ENCODE data around the gene CPN2.
A peak's percentile ranks its signal among the peaks of the same experiment; 100 is the strongest.

The CPN2 gene

DNA sequence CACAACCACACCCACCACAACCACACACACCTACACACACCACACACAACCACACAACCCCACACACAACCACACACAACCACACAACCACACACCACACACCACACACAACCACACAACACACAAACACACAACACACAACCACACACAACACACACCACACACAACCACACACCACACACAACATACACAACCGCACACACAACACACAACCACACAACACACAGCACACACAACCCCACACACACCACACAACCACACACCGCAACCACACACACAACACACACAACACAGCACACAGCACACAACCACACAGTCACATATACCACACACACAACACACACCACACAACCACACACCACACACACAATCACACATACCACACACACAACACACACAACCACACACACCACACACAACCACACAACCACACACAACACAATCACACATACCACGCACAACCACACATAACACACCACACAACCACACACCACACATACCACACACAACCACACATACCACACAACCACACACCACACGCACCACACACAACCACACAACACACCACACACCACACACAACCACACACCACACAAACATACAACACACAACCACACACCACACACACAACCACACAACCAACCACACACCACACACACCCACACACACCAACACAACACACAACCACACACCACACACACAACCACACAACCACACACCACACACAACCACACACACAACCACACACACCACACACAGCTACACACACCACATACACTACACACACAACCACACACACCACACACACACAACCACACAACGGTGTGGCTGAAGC, 23.7 kb downstream of the CPN2 start:
- DNase-seq (ENCODE audit: low read depth), result no peak

DNA sequence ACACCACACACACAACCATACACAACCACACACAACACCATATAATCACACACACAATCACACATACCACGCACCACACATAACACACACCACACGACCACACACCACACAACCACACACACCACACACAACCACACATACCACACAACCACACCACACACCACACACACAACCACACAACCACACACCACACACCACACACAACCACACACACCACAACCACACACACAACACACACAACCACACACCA, 24.2 kb downstream of the CPN2 start:
- no peak for DNase-seq (ENCODE audit: low read depth)

DNA sequence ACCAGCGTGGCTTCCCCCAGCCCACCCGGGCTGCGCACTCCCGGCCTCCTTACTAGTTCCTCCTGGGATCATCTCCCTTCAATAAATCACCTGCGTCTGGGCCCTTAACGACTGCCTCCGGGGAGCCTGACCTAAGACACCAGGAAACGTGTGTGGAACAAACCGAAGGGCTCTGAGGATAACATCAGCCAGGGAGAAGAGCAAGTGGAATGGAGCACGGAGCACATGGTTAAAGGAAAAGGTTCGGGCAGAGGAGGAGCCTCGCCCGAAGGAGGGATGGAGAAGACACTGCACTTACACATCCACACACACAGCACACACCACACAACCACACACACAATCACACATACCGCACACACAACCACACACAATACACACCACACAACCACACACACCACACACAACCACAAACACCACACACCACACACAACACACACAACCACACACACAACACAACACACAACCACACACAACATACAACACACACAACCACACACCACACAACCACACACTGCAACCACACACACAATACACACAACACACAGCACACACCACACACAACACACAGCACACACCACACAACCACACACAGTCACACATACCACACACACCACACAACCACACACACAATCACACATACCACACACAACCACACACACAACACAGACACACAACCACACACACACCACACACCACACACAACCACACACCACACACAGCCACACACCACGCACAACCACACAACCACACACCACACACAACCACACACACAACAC, 24.7 kb downstream of the CPN2 start:
- no peak for DNase-seq (ENCODE audit: low read depth)

DNA sequence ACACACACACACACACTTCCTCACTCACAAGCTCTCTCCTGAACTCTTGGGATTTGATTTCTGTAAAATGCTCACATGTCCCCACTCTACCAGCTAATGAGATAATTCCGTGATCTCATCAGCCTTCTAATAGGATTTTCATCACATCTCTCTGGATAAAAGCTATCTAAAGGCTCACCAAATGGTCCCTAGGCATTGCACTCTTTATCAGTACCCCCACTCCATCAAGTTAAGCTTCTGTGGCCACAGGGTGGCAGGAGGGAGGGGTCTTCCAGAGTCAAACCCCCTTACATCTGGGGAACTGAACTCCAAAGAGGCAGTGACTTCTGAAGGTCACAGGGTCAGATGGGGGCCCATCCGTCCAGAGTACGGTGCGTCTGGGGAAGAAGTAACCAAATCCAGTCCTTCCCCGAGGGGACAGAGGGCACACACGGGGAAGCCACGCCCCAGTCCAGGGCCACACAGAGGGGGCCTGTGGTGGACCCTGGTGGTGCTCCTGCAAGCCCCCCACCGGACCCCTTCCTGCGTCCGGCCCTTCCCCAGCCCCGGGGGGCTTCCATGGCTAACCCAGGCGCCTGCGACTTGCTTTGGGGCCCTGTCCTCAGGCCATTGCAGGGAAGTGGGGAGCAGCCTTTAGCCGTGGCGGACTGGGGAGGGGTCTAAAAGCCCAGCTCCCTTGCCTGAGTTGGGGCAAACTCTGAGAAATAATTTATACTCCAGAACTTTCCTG, 25.5 kb downstream of the CPN2 start:
- no peak for DNase-seq (ENCODE audit: low read depth)

DNA sequence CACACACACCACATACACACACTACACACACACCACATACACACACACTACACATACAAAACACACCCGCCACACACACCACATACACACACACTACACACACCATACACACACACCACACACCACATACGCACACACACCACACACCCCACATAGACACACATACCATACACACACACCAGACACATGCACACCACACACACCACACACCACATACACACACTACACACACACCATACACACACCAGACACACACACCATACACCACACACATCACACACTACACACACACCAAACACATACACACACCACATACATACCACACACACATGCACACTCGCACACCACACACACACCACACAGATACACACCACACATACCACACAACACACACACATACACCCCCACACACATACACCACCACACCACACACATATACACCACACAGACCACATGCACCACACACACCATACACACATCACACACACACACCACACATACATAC, 26.3 kb downstream of the CPN2 start:
- DNase-seq (ENCODE audit: low read depth), result no peak

DNA sequence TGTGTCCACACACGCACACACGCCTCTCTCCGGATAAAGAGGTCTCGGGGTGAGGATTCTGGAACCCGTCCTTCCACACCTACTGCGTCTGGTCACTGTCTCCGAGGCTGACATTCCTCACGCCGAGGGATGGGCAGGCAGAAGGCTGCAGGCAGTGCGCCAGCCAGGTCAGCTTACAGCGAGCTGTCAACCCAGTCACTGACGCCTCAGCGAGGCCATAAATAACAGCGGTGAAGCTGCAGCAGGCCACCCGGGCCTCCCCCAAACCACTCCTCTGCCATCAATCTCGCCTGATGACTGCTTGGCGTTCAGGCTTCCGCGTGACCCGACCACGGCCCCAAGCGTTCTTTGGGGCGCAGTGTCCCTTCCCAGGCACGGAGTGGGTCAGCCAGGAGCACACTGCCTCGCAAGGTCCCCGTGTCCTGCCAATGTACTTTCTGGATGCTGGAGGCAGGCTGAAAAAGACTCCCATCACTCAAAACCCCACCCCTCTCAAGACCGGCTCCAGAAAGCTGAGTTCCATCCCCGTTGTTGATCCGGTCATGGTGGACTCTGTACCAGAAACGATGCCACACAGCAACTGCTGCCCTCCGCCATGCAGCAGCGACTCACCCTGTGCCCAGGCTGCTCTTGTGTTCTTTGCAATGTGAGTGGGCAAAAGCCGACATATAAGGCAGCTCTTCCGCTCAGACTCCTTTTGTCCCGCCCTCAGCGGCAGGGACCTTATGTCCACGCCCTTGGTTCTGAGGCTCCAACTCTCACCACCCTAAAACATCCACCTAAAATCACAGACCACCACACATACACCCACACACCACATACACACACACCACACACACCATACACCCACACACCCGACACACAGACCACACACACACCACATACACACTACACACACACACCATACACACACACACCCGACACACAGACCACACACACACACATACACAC, 27.1 kb downstream of the CPN2 start:
- no peak for DNase-seq (ENCODE audit: low read depth)

DNA sequence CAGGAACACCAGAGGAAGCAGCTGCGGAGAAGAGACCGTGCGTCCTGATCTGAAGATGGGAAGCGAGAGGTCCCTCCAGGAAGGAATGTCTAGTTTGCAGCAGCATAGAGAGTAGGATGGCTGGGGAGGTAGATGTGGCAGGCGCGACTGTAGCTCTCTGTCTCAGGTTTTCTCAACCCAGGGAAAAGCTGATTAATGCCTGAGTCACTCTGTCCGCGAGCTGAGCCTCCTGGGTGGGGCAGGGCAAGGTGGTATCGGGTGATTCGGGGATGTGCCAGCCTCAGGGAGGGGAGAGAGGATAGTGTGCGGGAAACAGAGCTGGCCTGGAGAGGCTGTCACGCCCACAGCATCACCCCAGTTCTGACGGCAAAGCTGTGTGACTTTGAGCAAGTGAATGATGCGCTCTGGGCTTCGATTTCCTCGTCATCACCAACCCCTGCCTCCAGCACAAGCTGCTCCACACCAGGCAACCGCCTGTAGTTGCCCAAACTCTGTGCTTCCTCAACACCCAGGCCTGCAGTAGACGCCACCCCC, 28.4 kb downstream of the CPN2 start:
- DNase-seq (ENCODE audit: low read depth), result no peak

DNA sequence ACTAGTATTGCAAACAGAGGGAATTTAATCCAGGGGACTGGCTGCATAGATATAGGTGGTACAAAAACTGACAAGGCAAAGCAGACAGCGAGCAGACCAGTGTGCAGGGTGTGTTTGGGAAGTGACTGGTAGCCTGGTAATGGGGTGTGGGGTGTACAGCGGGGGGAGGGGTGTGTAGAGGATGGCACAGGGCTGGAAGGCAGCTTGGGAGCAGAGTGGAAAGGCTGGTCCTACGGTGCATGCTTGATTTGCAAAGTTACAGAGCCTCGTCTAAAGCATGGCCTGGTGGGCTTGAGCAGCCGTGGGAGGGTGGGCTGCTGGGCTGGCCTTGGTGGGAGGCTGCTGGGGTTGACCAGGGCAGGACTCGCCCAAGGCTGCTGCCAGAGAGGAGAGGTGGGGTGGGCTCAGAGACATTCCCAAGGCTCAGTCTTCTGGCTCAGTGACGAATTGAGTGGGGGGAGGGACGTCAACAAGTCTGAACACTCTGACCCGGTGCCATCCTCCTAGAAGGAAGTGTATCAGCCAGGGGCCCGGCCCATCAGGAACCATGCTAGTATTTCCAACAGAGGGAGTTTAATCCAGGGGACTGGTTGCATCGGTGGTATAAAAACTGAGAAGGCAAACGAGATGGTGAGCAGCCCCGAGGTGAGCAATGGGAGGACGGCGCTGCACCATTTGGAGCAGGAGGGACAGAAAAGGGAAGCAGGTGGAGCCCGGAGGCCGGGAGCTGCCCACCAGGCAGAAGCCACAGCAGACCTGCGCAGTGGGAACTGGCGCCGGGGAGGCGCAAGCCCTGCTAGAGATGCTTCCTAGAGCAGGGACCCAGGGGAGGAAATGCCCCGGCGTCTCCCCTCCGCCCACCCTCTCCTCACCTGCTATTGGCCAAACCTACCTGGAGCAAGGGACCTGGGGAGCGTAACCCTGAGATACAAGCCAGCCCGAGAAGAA, 29.2 kb downstream of the CPN2 start:
- no peak for DNase-seq (ENCODE audit: low read depth)

DNA sequence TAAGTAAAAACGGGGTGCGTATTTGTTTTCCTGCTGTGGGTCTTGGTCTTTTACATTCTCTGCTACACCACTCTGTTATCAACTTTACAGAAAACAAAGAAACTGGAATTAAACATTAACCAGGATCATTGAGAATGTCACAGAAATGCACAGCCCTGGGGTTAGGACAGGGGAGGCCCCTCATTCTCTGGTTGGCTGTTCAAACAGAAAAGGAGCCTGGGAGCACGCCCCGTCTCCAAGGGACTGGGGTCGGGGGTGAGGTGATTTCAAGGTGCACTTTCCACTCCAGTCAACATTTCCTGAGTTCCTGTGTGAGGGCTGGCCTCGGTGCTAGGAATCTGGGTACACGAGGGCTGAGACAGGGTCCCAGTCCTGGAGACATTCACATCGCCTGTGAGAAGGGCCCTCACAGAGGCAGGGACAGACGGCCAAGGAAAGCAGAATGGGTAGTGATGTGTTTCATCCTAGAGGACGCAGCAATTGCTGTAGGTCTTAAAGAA, 30.3 kb downstream of the CPN2 start:
- DNase-seq (ENCODE audit: low read depth), result no peak

DNA sequence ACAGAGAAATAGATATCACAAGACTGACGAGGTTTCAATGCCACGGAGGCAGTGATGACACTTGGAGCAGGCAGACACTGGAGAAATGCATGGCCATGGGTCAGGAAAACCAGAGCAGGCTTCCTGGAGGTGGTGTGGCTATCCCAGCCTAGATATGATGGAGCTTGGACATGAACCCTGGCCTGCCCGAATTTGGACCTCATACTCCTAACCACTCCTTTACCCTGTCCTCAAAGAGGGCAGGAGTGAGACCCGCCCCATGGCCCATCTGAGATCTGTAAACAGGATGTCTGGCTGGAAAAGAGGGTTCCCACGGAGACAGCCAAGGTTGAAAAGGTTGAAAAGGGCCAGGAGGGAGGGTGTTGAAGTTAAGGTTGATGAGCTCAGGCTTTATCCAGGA, 31.0 kb downstream of the CPN2 start:
- no peak for DNase-seq (ENCODE audit: low read depth)

DNA sequence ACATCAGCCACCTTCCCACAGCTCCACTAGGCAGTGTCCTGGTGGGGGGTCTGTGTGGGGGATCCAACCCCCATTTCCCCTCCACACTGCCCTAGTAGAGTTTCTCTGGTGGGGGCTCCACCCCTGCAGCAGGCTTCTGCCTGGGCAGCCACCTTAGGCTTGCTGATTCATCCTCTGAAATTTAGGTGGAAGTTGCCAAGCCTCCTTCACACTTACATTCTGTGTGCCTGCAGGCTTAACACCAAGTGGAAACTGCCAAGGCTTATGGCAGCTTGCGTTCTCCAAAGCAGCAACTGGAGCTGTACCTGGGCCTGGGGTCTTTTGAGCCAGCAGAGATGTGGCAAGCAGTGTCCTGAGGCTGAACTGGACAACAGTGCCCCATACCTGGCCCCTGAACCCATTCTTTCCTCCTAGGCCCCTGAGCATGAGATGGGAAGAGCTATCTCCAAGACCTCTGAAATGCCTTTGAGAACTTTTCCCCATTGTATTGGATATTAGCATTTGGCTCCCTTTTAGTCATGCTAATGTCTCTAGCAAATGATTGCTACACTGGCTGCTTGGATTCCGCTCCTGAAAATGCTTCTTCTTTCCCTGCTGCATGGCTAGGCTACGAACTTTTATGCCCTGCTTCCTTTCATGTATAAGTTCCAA, 32.5 kb downstream of the CPN2 start:
- DNase-seq (ENCODE audit: low read depth), result no peak

DNA sequence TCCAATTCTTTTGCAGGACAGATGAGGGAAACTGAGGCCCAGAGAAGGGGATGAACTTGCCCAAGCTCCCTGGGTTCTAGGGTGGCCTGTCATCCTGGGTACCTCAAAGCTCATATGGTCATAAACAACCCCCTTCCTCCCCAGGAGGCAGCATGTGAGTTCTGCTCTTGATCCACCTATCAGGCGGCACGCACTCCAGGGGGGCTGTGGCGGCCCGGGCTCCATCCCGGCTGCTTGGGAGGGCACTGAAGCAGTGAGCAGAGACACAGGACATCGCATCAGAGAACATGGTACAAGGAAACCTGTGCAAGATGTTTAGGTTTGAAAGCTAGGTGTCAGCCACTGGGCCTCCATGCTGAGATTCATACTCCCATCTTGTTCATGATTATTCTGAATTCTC, 34.2 kb downstream of the CPN2 start:
- no peak for DNase-seq (ENCODE audit: low read depth)

DNA sequence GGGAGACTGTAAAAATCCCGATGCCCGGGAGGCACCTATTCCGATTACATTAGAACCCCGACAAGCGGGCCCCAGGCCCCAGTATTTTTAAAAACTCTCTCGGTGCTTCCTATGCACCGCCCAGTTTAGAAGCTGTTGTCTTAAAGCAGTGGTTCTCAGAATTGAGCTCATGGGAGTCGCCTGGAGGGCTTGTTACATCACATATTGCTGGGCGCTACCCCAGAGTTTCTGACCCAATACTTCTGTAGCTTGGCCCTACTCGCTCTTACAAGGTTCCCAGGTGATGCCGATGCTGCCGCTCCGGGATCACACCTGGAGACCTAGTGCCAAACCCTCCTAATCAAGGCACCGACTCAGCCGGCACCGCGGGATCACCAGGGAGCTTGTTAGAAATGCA, 35.2 kb downstream of the CPN2 start:
- no peak for DNase-seq (ENCODE audit: low read depth)

DNA sequence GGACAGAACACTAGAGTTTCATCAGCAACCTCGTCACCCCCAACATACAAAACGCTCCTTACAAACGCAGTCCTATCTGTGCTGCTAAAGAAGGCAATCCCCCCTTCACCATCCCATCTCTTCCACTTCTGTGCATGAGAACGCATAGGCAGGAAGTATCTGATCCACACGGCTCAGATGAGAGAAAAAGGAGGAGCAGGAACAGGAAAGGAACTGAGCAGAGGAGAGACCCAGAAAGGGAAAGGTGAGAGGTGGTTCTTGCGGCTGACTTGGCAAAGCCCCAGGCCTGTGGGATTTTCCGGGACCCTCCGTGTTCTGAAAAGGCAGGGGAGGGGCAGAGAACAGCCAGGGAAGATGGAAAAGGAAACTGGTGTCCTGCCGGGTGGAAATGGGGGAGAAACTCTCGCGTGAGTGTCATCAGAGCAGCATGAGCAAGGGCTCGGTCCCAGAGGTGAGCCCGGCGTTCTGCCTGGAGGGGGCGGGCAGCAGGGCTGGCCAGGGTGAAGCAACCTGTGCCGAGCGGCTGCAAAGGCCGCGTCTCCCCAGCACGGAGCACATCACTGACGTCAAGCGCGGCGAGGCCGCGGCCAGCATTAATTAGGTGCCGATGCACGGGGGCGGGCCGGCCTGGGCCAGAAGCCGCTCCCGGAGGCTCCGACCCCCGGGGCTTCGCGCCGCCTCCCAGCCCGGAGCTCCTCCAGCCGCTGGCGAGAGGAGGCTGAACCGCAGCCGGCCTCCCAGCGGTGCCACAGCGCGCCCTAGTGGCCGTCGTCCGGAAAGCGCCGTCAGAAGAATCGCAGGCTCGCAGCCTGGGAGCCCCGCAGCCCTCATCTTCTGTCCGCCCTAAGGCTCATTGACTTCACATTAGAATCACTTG, 35.8 kb downstream of the CPN2 start:
- peak; percentile 73 for DNase-seq (ENCODE audit: low read depth)

DNA sequence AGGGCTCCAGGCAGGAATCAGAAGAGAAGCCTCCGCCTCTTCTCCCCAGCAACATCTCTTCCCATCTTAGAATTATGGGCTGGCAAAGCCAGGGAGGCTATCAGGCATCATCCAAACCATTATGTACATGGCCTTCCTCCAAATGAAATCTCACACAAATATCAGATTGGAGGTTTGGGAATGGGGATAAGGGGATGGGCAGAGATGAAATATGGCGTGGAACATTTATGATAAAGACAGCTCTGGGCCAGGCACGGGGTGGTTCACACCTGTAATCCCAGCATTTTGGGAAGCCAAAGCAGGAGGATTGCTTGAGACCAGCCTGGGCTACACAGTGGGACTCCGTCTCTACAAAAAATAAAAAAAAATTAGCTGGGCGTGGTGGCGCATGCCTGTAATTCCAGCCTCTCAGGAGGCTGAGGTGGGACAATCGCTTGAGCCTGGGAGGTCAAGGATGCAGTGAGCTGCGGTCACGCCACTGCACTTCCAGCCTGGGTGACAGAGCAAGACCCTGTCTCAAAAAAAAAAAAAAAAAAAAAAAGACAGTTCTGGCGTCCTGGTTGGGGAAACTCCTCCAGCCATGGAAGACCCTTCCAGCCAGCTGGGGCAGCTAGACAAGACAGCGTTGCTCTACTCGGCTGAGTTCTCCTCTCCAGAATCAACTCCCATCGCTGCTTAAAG, 36.6 kb downstream of the CPN2 start:
- no peak for DNase-seq (ENCODE audit: low read depth)

DNA sequence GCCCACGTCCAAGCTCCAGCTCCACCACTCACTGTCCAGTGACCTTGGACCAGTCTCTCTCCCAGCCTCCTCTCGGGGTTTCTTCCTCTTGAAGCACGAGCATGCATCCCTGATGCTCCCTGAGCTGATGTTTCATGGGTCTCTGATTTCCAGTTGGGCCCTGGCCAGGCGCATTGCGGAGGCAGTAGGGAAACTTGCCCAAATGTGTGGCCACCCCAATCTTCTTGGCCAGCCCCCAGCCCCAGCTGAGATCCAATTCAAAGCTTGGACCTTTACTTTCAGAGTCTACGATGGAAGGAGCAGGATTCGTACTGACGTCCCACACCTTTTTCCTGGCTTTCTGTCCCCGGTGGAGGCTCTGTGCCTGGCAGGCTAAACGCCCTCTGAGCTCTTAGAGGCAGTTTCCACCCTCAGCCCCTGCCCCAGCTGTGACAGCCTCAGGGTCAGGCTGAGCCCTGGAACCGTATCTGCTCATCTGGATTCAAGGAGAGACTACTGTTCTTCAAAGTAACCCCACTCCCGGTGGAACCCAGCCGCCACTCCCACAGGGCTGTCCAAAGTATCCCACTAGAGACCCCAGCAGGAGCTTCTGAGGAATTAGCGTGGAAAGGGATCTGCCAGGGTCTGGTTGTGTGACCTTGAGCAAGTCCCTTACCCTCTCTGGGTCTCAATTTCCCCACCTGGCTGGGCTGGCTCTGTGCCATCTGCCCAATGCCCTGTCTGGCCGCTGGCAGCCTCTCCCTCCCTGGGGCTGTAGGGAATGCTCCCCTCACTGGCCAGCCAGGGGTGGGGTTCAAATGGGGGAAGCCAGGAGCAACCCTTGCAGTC, 37.4 kb downstream of the CPN2 start:
- DNase-seq (ENCODE audit: low read depth), result no peak

DNA sequence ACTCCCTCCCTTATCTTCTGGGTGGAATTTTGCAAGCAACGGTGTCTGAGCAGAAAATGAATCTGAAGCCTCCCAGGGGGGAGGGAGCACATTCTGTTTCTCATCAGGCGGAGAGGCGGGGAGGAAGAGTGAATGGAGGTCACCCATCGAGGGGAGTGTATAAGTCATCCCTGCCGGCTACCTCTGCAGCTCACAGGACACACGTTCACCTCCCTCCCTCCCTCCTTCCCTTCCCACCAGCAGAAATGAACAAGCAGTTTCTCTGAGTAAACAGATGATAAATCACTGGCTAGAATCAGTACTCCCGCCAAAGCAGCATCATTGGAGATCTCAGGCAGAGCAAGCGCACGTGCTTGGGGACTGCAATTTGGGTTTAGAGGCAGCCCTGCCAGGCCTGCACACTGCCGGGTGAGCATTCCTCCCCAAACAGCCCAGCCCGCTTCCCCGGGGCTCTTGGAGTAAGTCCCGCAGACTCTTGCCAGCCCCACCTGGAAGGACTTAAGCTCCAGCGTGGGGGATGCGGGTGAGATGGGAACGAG, 38.3 kb downstream of the CPN2 start:
- DNase-seq (ENCODE audit: low read depth), result no peak
